Measurements from ENCODE around the gene NDUFA6. TPM values are rescaled to one million over a fixed set of nuclear protein-coding genes. Genes with fewer than 3 reads are reported as not detected.
"Not testable (repeated sequence)": the region's sequence is repeated elsewhere in the genome, so short reads cannot be mapped to it uniquely, and the experiment has no call there.

NDUFA6 gene
- total RNA-seq (10 to 100 TPM; 43.7 to 45.4 TPM), polyA plus RNA-seq (100 to 1,000 TPM in 1 of 2 donors, 10 to 100 TPM in 1; 67.7 to 235 TPM)

GRCh38 chr22:42090596-42091454 lies at the start of gene NDUFA6:
Gene NDUFA6, minus strand, starts transcription at chr22:42090772. Its CDS starts 28 bp downstream, at chr22:42090744.
- Histone ChIP-seq H3K4me3 (ENCODE audit: low read depth in 1 of 3, low read length in 3 of 3) (peak within 1 kb of the TSS; percentile 73 to 96 (median 82)), H3K9me3 (ENCODE audit: control insufficient read depth in 4 of 4, low read length in 3 of 4) (no peaks in the 10 kb centered on the region), H3K27ac (ENCODE audit: low read depth in 1 of 2, low read length in 2 of 2) (peak within 1 kb of the TSS; percentile 90 to 98), H3K4me1 (ENCODE audit: control insufficient read depth in 4 of 4, insufficient read depth in 4 of 4, low read length in 3 of 4) (peaks cover 2 to 16% (median 14%) of the 10 kb centered on the region in 4 donors), H3K9ac (ENCODE audit: low read depth in 1 of 2, low read length in 2 of 2) (peak within 1 kb of the TSS; percentile 81 to 90), H3K27me3 (ENCODE audit: control insufficient read depth in 4 of 4, insufficient read depth in 4 of 4, low read length in 3 of 4) (no peaks in the 10 kb centered on the region), H3K36me3 (ENCODE audit: control insufficient read depth in 4 of 4, insufficient read depth in 3 of 4, low read depth in 1 of 4, low read length in 3 of 4) (peaks cover 0 to 13% (median 10%) of the 10 kb centered on the region in 4 donors)
- DNase-seq (ENCODE audit: low spot score) = peak; percentile 96
- WGBS = under 1% methylated on average over 71 of the region's 71 CpGs
- TF ChIP-seq EGR1 (IDR thresholded peaks at IDR 0.05; ENCODE audit: low read depth in 2 of 2) (peak; percentile 48 to 98), RXRA (IDR thresholded peaks at IDR 0.05) (peak; percentile 54 to 56), SP1 (IDR thresholded peaks at IDR 0.05) (peak; percentile 94), FOXA2 (IDR thresholded peaks at IDR 0.05) (no peak), CTCF (IDR thresholded peaks at IDR 0.05; ENCODE audit: low read depth, low read length, missing input control) (peak; percentile 87), JUND (IDR thresholded peaks at IDR 0.05) (peak; percentile 12 to 42), NR2F2 (IDR thresholded peaks at IDR 0.05) (peak; percentile 91), MAX (IDR thresholded peaks at IDR 0.05) (peak; percentile 93), HNF4G (IDR thresholded peaks at IDR 0.05) (peak; percentile 78), GABPA (IDR thresholded peaks at IDR 0.05 in 1 of 2, conservative IDR thresholded peaks at IDR 0.05 in 1 of 2) (peak in 1 of 2 donors; percentile 41), YY1 (IDR thresholded peaks at IDR 0.05) (peak; percentile 99), ATF3 (IDR thresholded peaks at IDR 0.05) (no peak), HNF4A (conservative IDR thresholded peaks at IDR 0.05) (peak; percentile 83 to 84), RAD21 (IDR thresholded peaks at IDR 0.05) (peak; percentile 91 to 92), TAF1 (conservative IDR thresholded peaks at IDR 0.05) (peak; percentile 80), REST (IDR thresholded peaks at IDR 0.05) (peak; percentile 81), ZBTB33 (IDR thresholded peaks at IDR 0.05) (peak; percentile 64), FOXA1 (IDR thresholded peaks at IDR 0.05) (peak; percentile 63)

GRCh38 chr22:42140153-42140552 lies 49.6 kb upstream of the NDUFA6 start:
- not testable (repeated sequence) for H3K9ac ChIP-seq (ENCODE audit: low read depth in 1 of 2, low read length in 2 of 2); DNase-seq (ENCODE audit: low spot score); H3K27me3 ChIP-seq (ENCODE audit: control insufficient read depth in 4 of 4, insufficient read depth in 4 of 4, low read length in 3 of 4); H3K4me3 ChIP-seq (ENCODE audit: low read depth in 1 of 3, low read length in 3 of 3); H3K27ac ChIP-seq (ENCODE audit: low read depth in 1 of 2, low read length in 2 of 2); H3K9me3 ChIP-seq (ENCODE audit: control insufficient read depth in 4 of 4, low read length in 3 of 4); H3K36me3 ChIP-seq (ENCODE audit: control insufficient read depth in 4 of 4, insufficient read depth in 3 of 4, low read depth in 1 of 4, low read length in 3 of 4)
- WGBS = 97% methylated on average over 14 of the region's 17 CpGs
- H3K4me1 ChIP-seq (ENCODE audit: control insufficient read depth in 4 of 4, insufficient read depth in 4 of 4, low read length in 3 of 4) = peaks cover under 1 to 12% (median 6%) of the 10 kb centered on the region in 4 donors

- H3K4me3 ChIP-seq (ENCODE audit: low read depth in 1 of 3, low read length in 3 of 3); H3K9ac ChIP-seq (ENCODE audit: low read depth in 1 of 2, low read length in 2 of 2); H3K36me3 ChIP-seq (ENCODE audit: control insufficient read depth in 4 of 4, insufficient read depth in 3 of 4, low read depth in 1 of 4, low read length in 3 of 4); H3K27ac ChIP-seq (ENCODE audit: low read depth in 1 of 2, low read length in 2 of 2); H3K9me3 ChIP-seq (ENCODE audit: control insufficient read depth in 4 of 4, low read length in 3 of 4); H3K27me3 ChIP-seq (ENCODE audit: control insufficient read depth in 4 of 4, insufficient read depth in 4 of 4, low read length in 3 of 4); DNase-seq (ENCODE audit: low spot score); H3K4me1 ChIP-seq (ENCODE audit: control insufficient read depth in 4 of 4, insufficient read depth in 4 of 4, low read length in 3 of 4): not testable (repeated sequence)
- 94% methylated on average over 7 of the region's 7 CpGs for WGBS
Observed at GRCh38 chr22:42139508-42139907, 48.9 kb upstream of the NDUFA6 start.

Data from liver (tissue), 9 donors.